ENCODE data around the gene DHX9.

Gene DHX9

DNA sequence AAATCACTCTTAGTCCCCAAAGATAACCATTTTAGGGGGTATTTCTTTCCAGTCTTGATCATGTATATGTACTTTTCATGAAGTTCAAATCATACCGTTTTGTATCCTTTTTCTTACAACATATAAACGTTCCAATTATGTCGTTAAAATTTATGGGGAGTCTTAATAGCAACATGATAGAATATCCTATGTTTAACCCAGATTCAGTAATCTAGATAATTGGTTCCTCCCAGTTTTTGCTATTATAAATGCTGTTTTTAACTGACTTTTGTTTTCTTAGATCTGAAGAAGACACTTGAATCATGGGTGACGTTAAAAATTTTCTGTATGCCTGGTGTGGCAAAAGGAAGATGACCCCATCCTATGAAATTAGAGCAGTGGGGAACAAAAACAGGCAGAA is 3.1 kb downstream of the DHX9 start:
- no peak for DNase-seq

DNA sequence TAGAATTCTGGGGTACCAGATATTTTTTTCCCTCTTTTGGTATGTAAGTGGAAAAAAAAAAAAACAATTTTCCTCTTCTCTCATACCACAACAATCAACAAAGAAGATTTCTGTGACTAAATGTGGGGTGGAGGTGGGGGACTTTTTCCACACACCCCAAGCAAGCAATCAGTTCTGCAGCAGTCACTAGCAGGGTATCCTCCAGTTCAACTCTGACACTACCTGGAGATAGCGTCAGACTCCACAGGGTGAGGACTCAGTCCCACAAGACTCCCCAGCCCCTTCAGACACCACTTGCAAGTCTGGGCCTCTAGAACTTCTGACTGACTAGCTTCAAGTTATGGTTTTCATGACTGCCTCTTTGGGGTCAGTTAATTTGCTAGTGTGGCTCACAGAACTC is 6.2 kb downstream of the DHX9 start:
- DNase-seq = no peak

DNA sequence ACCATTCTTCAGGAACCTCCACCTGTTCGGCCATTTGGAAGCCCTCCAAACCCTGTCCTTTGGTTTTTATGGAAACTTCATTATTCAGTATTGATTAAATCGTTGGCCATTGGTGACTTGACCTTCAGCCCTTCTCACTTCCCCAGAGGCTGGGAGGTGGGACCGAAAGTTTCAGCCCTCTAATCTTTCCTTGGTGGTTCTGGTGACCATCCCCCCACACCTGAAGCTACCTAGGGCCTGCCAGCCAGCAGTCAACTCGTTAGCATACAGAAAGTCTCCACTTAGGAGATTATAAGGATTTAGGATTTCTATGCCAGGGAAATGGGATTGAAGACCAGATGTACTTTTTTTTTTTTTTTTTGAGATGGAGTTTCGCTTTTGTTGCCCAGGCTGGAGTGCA is 6.7 kb downstream of the DHX9 start:
- no peak for DNase-seq

DNA sequence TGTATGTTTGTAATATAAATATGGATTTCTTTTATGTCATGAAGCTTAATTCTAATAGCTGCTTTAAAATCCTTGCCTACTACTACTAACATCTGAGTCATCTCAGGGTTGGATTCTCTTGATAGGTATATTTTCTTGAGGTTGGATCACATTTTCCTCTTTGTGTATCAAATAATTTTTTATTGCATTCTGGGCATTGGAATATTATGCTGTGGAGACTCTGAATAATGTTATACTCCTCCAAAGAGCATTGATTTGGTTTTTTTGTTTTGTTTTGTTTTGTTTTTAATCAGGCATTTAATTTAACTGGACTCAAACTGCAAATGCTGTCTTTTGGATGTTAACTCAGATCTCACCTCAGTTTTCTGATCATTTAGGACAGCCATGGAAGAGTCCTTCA is 8.0 kb downstream of the DHX9 start:
- DNase-seq = no peak

DNA sequence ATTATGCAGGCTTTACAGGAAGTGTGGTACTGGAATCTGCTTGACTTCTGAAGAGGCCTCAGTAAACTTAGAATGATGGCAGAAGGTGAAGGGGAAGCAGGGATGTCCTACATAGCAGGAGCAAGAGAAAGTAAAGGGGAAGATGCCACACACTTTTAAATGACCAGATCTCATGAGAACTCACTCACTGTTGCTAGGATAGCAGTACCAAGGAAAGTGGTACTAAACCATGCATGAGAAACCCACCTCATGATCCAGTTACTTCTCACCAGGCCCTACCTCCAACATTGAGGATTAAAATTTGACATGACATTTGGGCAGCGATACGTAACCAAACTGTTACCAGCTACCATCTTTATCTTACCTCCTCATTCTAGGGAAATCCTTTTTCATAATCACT is 9.6 kb downstream of the DHX9 start:
- no peak for DNase-seq

DNA sequence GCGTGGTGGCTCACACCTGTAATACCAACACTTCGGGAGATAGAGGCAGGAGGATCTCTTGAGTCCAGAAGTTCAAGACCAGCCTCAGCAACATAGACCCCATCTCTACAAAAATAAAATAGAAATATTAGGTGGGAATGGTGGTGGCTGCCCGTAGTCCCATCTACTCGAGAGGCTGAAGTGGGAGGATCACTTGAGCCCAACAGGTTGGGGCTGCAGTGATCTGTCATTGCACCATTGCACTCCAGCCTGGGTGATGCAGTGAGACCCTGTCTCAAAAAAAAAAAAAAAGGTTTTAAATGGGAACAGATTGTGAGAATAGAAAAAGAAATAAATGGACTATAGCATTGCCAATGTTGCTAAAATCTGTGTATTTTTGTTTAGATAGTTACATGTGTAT is 11.2 kb downstream of the DHX9 start:
- DNase-seq = no peak

DNA sequence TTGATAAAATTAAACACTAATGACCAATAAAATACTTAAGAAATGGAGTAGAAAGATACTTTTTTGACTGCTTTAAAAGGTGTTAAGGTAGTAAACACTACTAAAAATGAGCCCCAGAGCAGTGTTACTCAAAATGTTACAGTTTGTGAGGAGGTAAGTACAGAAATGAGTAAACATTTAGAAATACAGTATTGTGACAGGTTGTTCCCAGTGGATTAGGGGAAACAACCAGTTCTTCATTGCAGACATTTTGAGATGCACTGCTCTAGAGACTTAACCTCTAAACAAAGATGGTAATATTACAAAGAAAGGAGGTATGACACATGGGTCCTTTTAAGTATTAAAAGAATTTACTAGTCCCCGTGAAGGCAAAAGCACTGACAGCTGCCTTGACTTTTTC is 12.7 kb downstream of the DHX9 start:
- no peak for DNase-seq

DNA sequence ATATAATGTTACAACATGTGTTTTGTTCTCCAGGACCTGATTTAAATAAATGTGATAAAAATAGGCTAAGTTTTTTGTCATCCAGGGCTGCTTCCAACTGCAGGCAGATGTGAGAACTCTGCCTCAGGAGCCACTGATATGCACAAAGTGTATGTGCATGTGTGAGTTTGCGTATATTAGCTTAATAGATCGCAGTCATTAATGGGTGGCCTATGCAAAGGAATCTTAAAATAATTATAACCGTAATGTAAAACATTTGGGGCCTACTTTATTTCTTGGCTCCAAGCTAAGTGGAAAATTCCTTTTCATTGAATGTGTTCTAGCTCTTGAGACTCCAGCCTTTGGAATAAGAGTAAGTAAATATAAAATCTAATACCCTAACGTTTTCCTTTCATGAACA is 16.8 kb downstream of the DHX9 start:
- no peak for DNase-seq

DNA sequence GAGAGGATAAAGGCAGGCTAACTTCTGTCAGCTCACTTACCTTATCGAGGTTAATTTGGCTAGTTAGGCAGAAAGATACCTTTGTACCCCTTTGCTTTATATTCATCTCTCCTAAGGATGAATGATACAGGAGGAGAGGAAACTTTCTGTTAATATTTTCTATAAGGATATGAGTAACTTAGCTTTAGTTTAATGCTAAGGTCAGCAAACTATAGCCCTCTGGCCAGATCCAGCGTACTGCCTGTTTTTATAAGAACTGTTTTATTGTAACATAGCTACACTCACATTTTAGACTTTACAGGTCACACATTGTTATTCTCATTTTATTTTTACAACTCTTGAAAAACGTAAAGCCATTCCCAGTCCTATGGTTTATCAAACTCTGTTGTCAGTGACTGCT is 18.1 kb downstream of the DHX9 start:
- DNase-seq = no peak

DNA sequence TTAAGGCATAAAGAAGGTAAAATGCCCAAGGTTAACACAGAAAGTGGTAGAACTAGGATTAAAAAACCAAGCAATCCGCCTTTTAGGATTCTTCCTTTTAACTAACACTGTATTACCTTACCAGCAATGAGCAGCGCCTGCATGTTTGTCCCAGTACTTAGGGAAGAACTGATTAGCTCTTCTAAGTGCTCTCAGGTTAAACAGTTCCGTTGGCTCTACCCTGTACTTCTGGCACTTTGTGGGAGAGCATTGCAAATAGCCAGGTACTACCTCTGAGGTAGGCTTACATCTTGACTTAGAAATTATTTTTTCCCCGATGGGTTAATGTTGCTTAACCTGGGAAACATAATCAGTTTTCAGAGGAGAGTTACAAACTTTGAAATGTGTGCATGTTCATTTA is 21.5 kb downstream of the DHX9 start:
- no peak for DNase-seq

DNA sequence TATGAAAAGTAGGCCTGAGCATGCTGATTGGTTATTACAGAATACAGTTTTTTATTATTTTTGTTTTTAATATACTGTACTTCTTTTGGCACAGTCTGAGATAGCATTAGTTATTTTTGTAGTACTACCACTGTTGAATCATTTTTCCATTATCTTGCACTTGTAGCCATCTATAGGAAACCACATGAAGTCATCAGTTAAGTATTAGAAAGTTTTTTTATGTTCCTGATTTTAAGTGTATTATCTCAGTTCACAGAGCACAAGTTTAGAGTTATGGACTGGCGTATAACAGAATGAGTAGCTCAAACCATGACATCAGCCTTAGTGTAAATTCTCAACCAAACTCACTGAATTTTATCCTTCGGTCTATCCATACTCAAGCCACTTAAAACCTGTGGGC is 22.8 kb downstream of the DHX9 start:
- no peak for DNase-seq

DNA sequence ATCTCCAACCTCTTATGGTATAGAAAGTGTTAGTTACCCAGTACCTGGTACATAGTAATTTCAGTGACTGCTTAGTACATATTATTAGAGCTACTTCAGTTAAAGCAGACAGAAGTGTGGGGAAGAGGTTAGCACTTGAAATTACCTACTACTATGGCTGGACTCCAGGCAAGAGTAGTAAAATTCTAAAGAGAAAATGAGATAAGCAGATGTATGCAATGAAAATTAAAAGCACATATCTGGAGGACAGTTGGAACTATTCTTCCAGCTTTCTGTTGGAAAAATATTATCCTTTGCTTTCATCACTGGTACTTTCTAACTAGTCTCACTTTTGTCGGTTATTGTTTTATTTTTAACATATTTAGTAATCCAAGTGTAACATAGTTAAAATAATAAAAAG is 23.7 kb downstream of the DHX9 start:
- no peak for DNase-seq

DNA sequence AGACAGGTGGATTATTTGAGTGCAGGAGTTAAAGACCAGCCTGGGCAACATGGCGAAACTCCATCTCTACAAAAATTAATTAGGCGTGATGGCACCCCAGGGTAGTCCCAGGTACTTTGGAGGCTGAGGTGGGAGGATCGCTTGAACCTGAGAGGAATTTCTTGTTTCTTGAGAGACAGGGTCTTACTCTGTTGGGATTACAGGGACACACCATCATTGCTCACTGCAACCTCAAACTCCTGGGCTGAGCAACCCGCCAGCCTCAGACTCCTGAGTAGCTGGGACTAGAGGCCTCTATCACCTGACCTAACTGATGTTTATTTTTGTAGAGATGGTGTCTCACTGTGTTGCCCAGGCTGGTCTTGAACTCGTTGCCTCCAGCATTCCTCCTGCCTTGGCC is 24.8 kb downstream of the DHX9 start:
- DNase-seq = no peak

DNA sequence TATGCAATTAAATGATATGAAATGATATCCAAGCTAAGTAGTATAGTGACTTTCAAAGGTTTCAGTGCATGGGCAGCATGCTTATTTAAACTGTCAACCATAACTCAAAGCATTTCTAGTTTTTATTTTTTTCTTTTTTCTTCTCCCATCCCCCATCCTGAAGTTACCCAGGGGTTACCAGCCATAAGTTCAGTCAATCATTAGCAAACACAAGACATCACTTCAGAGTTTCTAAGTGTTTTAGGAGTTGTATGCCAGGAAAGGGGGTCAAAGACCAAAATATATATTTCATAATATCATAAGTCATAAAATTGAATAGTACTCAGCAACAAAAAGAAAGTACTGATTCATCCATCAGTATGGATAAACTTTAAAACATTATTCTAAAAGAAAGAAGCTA is 28.7 kb downstream of the DHX9 start:
- no peak for DNase-seq

DNA sequence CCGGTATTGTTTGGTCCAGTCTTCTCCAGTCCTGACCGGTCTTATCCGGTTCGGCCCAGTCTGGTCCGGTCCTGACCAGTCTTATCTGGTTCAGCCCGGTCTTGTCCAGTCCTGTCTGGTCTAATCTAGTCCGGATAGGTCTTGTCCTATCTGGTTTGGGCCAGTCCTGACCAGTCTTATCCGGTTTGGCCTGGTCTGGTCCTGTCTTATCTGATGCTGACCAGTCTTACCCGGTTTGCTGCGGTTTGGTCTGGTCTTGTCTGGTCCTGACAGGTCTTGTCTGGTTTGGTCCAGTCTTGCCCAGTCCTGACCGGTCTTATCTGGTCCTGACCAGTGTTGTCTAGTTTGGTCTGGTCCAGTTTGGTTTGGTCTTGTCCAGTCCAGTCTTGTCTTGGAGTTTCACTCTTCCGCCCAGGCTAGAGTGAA is 30.1 kb downstream of the DHX9 start:
- DNase-seq = no peak

DNA sequence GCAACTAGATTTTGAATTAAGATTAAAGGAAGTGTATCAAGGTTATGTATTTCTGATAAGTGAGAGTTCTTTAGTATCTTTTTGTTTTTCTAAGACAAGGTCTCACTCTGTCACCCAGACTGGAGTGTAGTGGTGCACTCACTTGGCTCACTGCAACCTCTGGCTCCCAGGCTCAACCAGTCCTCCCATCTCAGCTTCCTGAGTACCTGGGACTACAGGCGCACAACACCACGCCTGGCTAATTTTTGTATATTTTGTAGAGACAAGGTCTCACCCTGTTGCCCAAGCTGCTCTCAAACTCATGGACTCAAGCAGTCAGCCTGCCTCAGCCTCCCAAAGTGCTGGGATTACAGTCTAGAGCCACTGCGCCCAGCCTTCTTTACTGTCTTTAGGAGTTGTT is 33.7 kb downstream of the DHX9 start:
- DNase-seq = no peak

DNA sequence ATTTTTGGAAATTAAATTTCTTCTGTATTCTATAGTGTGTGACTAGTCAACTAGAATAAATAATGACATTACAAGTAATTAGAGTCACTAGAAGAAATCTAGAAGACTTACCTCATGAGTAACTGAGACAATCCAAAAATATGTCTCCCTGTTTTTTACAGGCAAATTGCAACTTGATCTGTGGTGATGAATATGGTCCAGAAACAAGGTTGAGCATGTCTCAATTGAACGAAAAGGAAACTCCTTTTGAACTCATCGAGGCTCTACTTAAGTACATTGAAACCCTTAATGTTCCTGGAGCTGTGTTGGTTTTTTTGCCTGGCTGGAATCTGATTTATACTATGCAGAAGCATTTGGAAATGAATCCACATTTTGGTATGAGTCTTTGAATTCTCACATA is 36.7 kb downstream of the DHX9 start:
- DNase-seq = no peak

DNA sequence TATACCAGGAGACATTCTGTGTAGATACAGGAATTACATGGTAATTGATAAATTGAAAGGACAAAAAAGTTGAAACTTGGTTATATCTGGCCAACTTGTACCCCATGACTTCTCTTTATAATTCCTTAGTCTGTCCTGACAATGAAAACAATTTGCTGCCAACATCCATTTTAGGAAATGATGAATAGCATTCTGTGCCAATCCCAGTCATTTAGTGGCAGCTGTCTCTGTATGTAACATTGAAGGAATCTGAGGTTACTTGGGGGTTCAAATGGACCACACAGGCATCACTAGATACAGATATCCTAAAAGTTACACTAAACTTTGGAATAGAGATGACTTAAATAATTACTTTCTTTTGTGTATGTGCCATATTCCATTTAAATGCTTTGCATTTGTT is 38.2 kb downstream of the DHX9 start:
- DNase-seq = no peak

DNA sequence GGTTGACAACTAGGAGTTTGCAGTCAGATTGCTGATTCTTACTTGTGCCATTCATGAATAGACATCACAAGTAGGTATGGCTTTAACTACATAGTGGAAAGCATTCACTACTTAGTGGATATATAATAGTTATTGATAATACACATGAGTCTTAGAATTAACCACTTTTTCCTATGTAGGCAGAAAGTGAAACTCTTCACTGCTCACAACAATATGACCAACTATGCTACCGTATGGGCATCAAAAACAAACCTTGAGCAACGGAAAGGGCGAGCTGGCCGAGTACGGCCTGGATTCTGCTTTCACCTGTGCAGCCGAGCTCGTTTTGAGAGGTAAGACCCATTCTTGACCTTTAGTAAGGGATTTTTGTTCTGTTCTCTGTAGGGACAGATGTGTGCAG is 38.7 kb downstream of the DHX9 start:
- no peak for DNase-seq

DNA sequence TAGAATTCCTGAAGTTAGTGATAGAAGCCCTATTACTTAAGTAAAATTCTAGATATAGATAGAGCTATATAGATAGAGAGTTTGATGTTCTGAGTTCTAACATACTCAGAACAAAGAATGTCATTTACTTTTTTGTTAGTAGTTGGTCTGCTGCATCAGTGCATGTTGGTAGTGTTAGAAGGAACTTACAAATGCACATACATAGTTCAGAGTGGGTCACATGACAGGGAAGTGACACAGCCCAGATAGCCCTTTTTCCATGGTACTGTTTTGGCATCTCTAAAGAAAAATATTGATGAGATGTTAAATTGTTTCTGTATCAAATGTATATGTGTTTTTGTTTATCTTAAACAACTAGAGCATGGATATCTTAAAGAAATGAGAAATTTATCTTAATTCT is 45.7 kb downstream of the DHX9 start:
- no peak for DNase-seq

DNA sequence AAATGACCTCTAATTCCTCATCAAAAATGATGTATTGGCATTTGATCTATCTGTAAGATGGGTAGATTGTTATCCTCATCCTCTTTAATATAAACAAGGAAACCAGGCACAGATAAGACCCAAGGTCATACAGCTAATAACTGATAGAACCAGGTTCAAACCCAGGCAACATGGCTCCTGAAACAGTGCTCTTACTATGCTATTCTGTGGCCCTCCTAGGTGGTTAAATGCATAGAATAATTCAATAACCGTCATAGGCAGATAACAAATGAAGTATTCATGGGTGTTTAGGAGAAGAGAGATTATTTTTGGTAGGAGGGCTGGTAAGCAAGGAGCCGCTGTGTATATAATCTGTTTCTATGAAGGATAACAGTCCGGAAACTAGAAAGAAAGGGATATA is 46.4 kb downstream of the DHX9 start:
- DNase-seq = no peak

DNA sequence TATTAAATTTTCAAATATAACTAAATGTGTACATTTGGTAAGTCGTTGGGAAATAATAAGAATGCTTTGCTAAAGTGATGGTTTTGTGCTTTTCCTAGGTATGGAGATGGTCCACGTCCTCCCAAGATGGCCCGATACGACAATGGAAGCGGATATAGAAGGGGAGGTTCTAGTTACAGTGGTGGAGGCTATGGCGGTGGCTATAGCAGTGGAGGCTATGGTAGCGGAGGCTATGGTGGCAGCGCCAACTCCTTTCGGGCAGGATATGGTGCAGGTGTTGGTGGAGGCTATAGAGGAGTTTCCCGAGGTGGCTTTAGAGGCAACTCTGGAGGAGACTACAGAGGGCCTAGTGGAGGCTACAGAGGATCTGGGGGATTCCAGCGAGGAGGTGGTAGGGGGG is 47.8 kb downstream of the DHX9 start:
- DNase-seq = no peak

DNA sequence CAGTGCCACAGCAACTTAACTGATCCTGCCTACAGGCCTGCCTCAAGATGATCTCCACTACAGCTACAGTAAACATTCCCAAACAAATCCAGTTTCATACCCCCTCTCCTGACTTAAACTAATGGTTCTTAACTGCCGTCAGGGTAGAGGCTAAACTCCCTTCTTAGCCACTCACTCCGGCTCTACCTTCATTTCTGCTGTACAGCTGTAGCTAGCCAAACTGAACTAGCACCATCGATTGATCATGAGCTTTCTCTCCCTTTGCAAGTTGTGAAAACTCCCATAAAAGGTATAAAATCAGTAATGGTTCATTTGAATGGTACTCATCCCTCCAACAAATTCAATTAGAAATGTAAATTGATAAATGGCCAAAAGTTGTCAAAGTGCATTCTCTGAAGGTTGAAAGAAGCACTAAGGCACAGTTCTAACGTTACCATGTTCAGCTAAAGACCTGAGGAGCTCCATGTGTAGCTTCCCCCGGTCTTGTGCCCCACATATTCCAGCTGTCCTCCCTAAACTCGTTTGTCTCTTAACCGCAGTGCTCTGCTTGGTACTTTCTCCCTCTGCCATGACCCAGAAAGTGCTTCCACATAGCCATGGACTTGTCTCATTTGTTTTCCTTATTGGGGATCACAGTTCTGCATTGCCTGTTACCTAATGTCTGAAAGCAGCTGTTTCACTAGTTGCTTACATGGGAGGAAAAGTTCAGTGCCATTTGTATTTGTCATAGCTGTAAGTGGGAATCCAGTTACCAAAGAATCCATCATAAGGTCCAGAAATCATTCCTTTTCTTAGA is 49.8 kb downstream of the DHX9 start:
- DNase-seq = no peak

DNA sequence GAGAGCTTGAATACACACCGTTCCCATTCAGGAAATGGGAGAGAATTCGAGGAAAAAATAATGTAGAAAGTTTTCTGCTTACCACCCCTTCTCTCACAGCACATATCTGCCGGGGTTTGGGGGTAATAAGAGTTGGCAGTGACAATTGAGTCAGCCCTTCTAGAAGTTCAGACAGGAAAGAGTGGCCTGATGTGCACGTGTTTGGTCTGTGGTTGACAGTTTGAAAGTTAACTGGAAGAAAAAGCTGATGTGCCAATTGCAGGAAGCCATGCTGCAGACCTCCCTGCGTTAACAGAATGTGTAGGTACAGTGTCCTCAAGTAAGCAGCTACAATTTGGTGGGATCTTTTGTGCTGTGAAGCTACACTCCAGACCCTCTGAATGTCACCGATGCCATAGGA is 50.9 kb downstream of the DHX9 start:
- peak; percentile 51 to 67 for DNase-seq

DNA sequence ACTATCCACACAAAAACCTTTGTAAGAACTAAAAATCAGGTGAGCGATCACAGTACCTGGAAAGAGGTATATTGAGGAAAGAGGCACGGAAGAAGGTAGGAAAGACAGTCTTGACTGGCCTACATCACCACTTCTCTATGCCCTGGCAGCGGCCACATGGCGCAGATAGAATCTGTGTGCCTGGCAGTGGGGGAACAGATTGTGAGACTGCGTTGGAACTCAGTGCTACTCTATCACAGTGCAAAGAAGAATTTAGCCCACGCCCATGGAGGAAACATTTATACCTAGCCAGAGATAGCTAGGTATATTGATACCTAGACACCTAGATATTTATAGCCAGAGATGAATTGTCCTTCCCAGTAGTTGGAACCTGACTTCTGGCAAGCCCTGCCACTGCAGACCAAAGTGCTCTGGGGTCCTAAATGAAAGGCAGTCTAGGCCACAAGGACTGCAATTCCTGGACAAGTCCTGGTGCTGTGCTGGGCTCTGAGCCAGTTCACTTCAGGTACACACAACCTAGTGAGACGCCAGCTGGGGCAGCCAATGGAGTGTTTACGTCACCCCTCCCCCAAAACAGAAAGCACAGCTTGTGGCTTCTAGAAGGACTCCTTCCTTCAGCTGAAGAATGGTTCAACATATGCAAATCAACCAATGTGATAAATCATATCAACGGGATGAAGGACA is 51.9 kb downstream of the DHX9 start:
- DNase-seq = no peak

Measured in AML-193 (cell line).